ENCODE measurements around the gene ASB18. TPM values are rescaled to one million over a fixed set of nuclear protein-coding genes. Genes with fewer than 3 reads are reported as not detected.
A peak's percentile ranks its signal among the peaks of the same experiment; 100 is the strongest.

The ASB18 gene
- total and polyA plus RNA-seq, 2 of the 8 experiments (the other 6 are each of a cell fraction or from before 2014, with no cell fraction given), result not detected

GRCh38 chr2:236239276-236240065, 24.7 kb downstream of the ASB18 start:
- peak overlapping the region; percentile 50 for H2BK120ac ChIP-seq (replicated peaks; ENCODE audit: low read depth, low read length)
- H2BK5ac ChIP-seq (ENCODE audit: low read depth, low read length), result peak overlapping the region; percentile 72; the same call in 1 of the 2 replicates
- peaks cover 15 to 40% (median 35%) of the 10 kb centered on the region in 4 experiments for H3K27me3 ChIP-seq (replicated peaks in 1 of 4; ENCODE audit: control insufficient read depth in 3 of 4, extremely low read depth in 1 of 4, insufficient read depth in 3 of 4, low read length in 3 of 4)
- H4K91ac ChIP-seq (replicated peaks; ENCODE audit: insufficient read length, low read length), result peak overlapping the region; percentile 37
- no peak overlapping the region for H4K5ac ChIP-seq (ENCODE audit: insufficient read length, low read depth, low read length)
- H3K79me1 ChIP-seq (ENCODE audit: low read depth, low read length), result no peaks in the 10 kb centered on the region
- no peak for TF ChIP-seq MAX (IDR thresholded peaks at IDR 0.05)
- no peak for TF ChIP-seq CHD2 (IDR thresholded peaks at IDR 0.05; ENCODE audit: low read length)
- no peak for TF ChIP-seq NRF1 (IDR thresholded peaks at IDR 0.05; ENCODE audit: low read depth, low read length)
- H2BK12ac ChIP-seq (ENCODE audit: low read depth, low read length), result peak overlapping the region; percentile 96
- peak overlapping the region; percentile 4; the same call in 1 of the 2 replicates for H3K18ac ChIP-seq (ENCODE audit: extremely low read depth, low read length)
- ChIA-PET CTCF (ENCODE audit: partially characterized antibody) (interaction anchor here (0.7 to 1.6 kb wide), 9 partner anchors 9 to 70 kb away, joined by 3 to 5 read pairs (median 3); no protein-coding TSS in a partner anchor), POLR2A (ENCODE audit: partially characterized antibody) (interaction anchor here (1.0 kb wide), 1 partner anchor 126 kb away, joined by 3 read pairs; no protein-coding TSS in a partner anchor)
- peak overlapping the region in 1 of 2 experiments; percentile 21; a peak in 1 of 4 replicates for H3K4me2 ChIP-seq (ENCODE audit: insufficient read depth in 1 of 2, low read depth in 2 of 2, low read length in 2 of 2)
- no peak overlapping the region; the same call in 1 of the 2 replicates for H2BK15ac ChIP-seq (ENCODE audit: low read length)
- no peak overlapping the region for H3K23ac ChIP-seq (ENCODE audit: insufficient read length)
- FAIRE-seq (no peak), DNase-seq (ENCODE audit: low read depth in 1 of 2, low spot score in 2 of 2) (peak in 1 of 2 experiments; percentile 48)
- peak overlapping the region; percentile 77; the same call in 1 of the 2 replicates for H2AK5ac ChIP-seq (ENCODE audit: low read depth, low read length)
- H3K9me3 ChIP-seq (ENCODE audit: insufficient read depth in 2 of 2, low read depth in 1 of 2, low read length in 1 of 2), result no peaks in the 10 kb centered on the region
- no peak overlapping the region for H3K4me3 ChIP-seq (ENCODE audit: extremely low read depth in 1 of 4, insufficient read depth in 2 of 4, low read depth in 3 of 4, low read length in 4 of 4)
- H3K27ac ChIP-seq (ENCODE audit: low read depth, low read length), result no peak overlapping the region
- no peaks in the 10 kb centered on the region for H3K36me3 ChIP-seq (ENCODE audit: control insufficient read depth in 2 of 4, insufficient read depth in 4 of 4, low read length in 3 of 4)
- peak overlapping the region; percentile 32 for H3K4ac ChIP-seq (replicated peaks; ENCODE audit: insufficient read length, low read depth, low read length)
- H3K4me1 ChIP-seq (replicated peaks in 1 of 4; ENCODE audit: control insufficient read depth in 3 of 4, insufficient read depth in 4 of 4, low read length in 3 of 4), result peaks cover 4 to 32% (median 16%) of the 10 kb centered on the region in 4 experiments
- H4K20me1 ChIP-seq (replicated peaks in 1 of 2; ENCODE audit: control insufficient read depth in 1 of 2, insufficient read depth in 2 of 2, low read length in 2 of 2), result no peaks in the 10 kb centered on the region
- no peak overlapping the region for H3K56ac ChIP-seq (replicated peaks; ENCODE audit: insufficient read length, low read depth, low read length)
- no peaks in the 10 kb centered on the region for H3K79me2 ChIP-seq (ENCODE audit: control insufficient read depth in 1 of 2, insufficient read depth in 2 of 2, low read length in 2 of 2)
- H2AFZ ChIP-seq (ENCODE audit: low read length), result no peak overlapping the region
- H3K9ac ChIP-seq (replicated peaks in 1 of 4; ENCODE audit: extremely low read depth in 1 of 4, low read depth in 3 of 4, low read length in 3 of 4), result no peak overlapping the region
- H3K14ac ChIP-seq (ENCODE audit: insufficient read length), result no peak overlapping the region
- peaks cover 9% of the 10 kb centered on the region for H3K23me2 ChIP-seq (ENCODE audit: low read depth, low read length)
- 76% methylated on average over 16 of the region's 17 CpGs; no CpG with 5 or more reads in 1 of the 2 experiments for WGBS, 2 experiments (ENCODE audit: extremely low coverage in 1 of 2, insufficient coverage in 1 of 2, insufficient read length in 1 of 2, insufficient replicate concordance in 2 of 2, low coverage in 1 of 2, low lambda C conversion rate in 2 of 2, missing lambda C conversion rate in 1 of 2)
- peak overlapping the region; percentile 6; the same call in 1 of the 2 replicates for H2BK20ac ChIP-seq (ENCODE audit: low read length)
- peak overlapping the region; percentile 53; the same call in 1 of the 2 replicates for H4K8ac ChIP-seq (ENCODE audit: extremely low read depth, insufficient read depth, low read length)

Measured in H1 (cell line).